Esophagus squamous epithelium (tissue), 5 donors: ENCODE data around the gene GSAP. TPM values are rescaled to one million over a fixed set of nuclear protein-coding genes. Genes with fewer than 3 reads are reported as not detected.

Experiments
- DNase-seq: peaks from one replicate; lab custom pipeline; 2025; lab: John Stamatoyannopoulos, UW
- H3K27ac ChIP-seq, 4 donors: fragments of 200-600 bp; sonication (generic); one replicate each; pipeline ENCODE4 v1.5.1; 2016 to 2019; ENCODE audit warnings: mild to moderate bottlenecking in 1 of 4
- H3K27me3 ChIP-seq, 4 donors: fragments of 200-600 bp; sonication (generic); 1 replicate in 3 of 4; 2 replicates in 1 of 4; pipeline versions ENCODE4 v1.5.1 to v1.6.0; 2017 to 2021; ENCODE audit warnings: antibody characterized with exemption in 1 of 4
- H3K36me3 ChIP-seq, 3 donors: fragments of 200-600 bp; sonication (generic); one replicate each; pipeline ENCODE4 v1.5.1; 2016 to 2019
- H3K4me1 ChIP-seq, 3 donors: fragments of 200-600 bp; sonication (generic); one replicate each; pipeline ENCODE4 v1.5.1; 2017 to 2019
- H3K4me3 ChIP-seq, 4 donors: fragments of 200-600 bp; sonication (generic); 1 replicate in 3 of 4; 2 replicates in 1 of 4; pipeline ENCODE4 v1.5.1; 2016 to 2019; ENCODE audit warnings: mild to moderate bottlenecking in 2 of 4, moderate library complexity in 1 of 4
- H3K9me3 ChIP-seq, 3 donors: fragments of 200-600 bp; sonication (generic); one replicate each; pipeline ENCODE4 v1.5.1; 2016 to 2019
- POLR2A ChIP-seq, 4 donors: fragments of 450-650 bp; IDR thresholded peaks; one replicate each; pipeline ENCODE4 v1.6.1; 2017; ENCODE audit warnings: antibody characterized with exemption in 4 of 4, mild to moderate bottlenecking in 4 of 4, moderate library complexity in 3 of 4
- WGBS, 2 donors: methylation state at CpG; one replicate each; pipeline ENCODE4 v1.1.5; 2018; 5-methylcytosine and 5-hydroxymethylcytosine counted together
- intact Hi-C: fragments of 100-400 bp; cut with DNase I; formaldehyde crosslinking; loops from one replicate; pipeline ENCODE4 v1.15.0; 2022
- total RNA-seq, 4 donors: library from RNA; depleted of rRNA; stranded (reverse); fragments of >200 nt; gene quantifications; one replicate each; pipeline ENCODE4 v1.1.0, GENCODE V29; 2016
- TF ChIP-seq, protein P1 (sequence below), 6 experiments: fragments of 450-650 bp in 4 of 6; fragments of 200-600 bp in 2 of 6; sonication (generic) in 2 of 6; IDR thresholded peaks; one replicate each; pipeline ENCODE4 v1.5.1; 2016 to 2019; ENCODE audit warnings: antibody characterized with exemption in 6 of 6, mild to moderate bottlenecking in 4 of 6, moderate library complexity in 4 of 6
- donor health status: DM: yes; HTN: yes; CAD: no.

The GSAP gene
- total RNA-seq, 4 donors from 2014 or later, result 5.7 to 22.5 (median 10.8) TPM

DNA sequence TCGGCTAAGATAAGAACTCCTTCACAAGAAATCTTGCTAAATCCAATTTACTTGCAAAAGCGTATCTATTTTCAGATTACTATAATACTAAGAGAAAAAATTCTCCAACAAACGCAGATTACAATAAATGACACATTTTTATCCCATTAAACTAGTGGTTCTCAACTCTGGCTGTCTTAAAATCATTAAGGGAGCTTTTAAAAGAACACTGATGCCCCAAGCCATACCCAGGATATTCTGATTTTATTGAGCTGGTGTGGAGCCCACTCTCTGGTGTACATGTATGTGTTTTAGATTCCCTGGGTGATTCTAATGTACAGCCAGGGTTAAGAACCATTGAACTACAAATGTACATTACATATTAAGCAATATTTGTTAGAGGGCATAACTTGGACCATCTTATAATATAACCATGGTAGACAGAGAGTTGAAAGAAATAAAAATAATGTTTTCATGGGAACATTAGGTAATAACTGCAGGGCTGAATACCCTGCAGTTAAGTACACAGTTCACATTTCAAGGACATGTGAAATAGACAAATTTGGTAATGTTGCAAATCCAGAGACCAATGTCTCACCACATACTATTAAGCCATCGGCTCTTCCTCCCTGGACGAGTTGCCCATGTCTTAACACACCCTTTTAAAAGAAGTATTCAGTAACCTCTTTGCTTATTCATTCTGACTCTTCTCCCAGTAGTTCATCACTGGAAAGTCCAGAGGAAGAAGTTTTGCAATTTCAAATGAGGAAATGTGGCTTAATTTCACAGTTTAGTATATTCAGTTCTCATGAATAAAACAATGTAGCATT lies 6.2 kb downstream of the GSAP start:
- no peaks in the 10 kb centered on the region for H3K36me3 ChIP-seq
- TF ChIP-seq, protein P1, sequence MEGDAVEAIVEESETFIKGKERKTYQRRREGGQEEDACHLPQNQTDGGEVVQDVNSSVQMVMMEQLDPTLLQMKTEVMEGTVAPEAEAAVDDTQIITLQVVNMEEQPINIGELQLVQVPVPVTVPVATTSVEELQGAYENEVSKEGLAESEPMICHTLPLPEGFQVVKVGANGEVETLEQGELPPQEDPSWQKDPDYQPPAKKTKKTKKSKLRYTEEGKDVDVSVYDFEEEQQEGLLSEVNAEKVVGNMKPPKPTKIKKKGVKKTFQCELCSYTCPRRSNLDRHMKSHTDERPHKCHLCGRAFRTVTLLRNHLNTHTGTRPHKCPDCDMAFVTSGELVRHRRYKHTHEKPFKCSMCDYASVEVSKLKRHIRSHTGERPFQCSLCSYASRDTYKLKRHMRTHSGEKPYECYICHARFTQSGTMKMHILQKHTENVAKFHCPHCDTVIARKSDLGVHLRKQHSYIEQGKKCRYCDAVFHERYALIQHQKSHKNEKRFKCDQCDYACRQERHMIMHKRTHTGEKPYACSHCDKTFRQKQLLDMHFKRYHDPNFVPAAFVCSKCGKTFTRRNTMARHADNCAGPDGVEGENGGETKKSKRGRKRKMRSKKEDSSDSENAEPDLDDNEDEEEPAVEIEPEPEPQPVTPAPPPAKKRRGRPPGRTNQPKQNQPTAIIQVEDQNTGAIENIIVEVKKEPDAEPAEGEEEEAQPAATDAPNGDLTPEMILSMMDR (IDR thresholded peaks at IDR 0.05), result no peak
- no peak for TF ChIP-seq POLR2A (IDR thresholded peaks at IDR 0.05)
- WGBS, 2 donors, result 50 to 62% methylated on average over 5 of the region's 5 CpGs
- H3K27me3 ChIP-seq, result no peaks in the 10 kb centered on the region
- H3K9me3 ChIP-seq, result no peaks in the 10 kb centered on the region
- DNase-seq, result no peak
- H3K4me1 ChIP-seq, result peaks cover 0 to 40% (median 5%) of the 10 kb centered on the region in 3 donors
- intact Hi-C loops, result no loop called here
- peak overlapping the region; percentile 53 to 78 (median 71) for H3K27ac ChIP-seq
- no peak overlapping the region for H3K4me3 ChIP-seq

DNA sequence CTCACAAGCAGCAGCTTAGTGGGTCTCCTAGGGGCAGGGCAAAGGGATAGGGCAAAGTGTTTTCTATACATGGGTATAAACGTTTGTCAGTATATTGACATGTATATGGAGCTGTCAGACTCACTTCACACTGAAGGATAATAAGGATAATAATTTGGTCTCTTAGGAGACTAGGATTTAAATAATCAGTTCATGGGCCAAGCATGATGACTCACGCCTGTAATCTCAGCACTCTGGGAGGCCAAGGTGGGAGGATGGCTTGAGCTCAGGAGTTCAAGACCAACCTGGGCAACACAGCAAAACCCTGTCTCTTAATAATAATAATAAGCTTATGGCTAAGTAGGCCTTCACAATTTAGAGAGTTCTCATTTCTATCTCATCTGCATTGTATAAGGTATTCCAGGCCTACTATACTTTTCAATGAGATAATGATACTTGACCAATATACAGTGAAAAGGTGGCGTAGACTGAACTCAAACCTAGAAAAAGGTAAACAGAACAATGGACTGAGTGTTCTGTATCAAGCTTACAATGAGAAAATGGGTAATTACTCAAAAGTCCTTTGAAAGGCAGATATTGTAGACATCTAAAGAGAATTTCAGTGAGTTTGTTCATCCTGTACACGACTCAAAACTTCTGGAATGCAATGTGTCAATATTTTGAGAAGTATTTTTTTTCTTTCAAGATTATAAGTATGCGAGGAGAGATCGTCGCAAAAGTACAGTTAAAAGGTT lies 7.0 kb downstream of the GSAP start:
- H3K36me3 ChIP-seq, result no peaks in the 10 kb centered on the region
- 50 to 57% methylated on average over 7 of the region's 7 CpGs for WGBS, 2 donors
- H3K27me3 ChIP-seq, result no peaks in the 10 kb centered on the region
- DNase-seq, result no peak
- no peaks in the 10 kb centered on the region for H3K9me3 ChIP-seq
- H3K4me1 ChIP-seq, result peaks cover 0 to 34% (median 5%) of the 10 kb centered on the region in 3 donors
- intact Hi-C loops, result no loop called here
- H3K27ac ChIP-seq, result peak overlapping the region; percentile 53 to 78 (median 71)
- no peak overlapping the region for H3K4me3 ChIP-seq
- TF ChIP-seq, protein P1 (IDR thresholded peaks at IDR 0.05), result no peak
- TF ChIP-seq POLR2A (IDR thresholded peaks at IDR 0.05), result no peak

DNA sequence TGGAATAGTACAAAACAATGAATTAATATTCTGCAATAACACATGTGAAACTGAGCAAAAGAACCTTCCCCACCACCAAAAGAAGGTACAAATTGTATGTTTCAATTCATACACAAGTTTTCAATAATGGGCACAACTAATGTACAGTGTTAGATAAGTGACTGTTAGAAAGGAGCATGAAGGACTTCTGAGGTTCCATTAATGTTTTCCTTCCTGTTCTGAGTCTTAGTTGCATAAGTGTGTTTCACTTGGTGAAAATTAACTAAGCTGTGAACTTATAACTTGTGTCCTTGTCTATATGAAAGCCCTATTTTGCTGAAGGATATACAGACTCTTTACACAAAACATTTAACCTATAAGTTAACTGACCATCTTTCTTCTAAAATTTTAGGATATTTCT lies 8.2 kb downstream of the GSAP start:
- H3K27me3 ChIP-seq, result no peaks in the 10 kb centered on the region
- H3K36me3 ChIP-seq, result no peaks in the 10 kb centered on the region
- H3K9me3 ChIP-seq, result no peaks in the 10 kb centered on the region
- H3K4me1 ChIP-seq, result peaks cover 0 to 30% (median 5%) of the 10 kb centered on the region in 3 donors
- DNase-seq, result no peak
- H3K4me3 ChIP-seq, result no peak overlapping the region
- TF ChIP-seq, protein P1 (IDR thresholded peaks at IDR 0.05), result no peak
- no peak for TF ChIP-seq POLR2A (IDR thresholded peaks at IDR 0.05)
- H3K27ac ChIP-seq, result no peak overlapping the region
- intact Hi-C loops, result no loop called here

DNA sequence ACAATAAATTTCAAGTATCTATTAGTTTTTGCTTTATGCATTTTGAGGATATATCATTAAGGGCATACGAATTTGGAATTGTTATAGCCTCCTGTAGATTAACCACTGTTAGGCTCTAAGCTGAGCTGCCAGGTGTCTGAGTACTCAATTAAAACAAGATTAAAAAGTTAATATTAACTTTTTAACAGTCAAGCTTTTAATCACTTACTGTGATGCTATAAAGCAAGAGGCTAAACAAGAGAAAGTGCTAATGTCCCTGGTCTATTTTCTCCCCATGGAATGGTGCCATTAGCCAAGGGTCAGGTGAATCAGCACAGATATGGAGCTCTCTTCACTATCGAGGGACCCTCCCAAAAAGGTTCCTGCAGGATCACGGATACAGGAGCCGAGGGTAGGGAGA lies 9.7 kb downstream of the GSAP start:
- Histone ChIP-seq H3K36me3 (no peaks in the 10 kb centered on the region), H3K9me3 (no peaks in the 10 kb centered on the region), H3K4me1 (peaks cover 0 to 25% (median 5%) of the 10 kb centered on the region in 3 donors), H3K27ac (no peak overlapping the region), H3K27me3 (no peaks in the 10 kb centered on the region), H3K4me3 (no peak overlapping the region)
- intact Hi-C loops, result no loop called here
- DNase-seq, result no peak
- no peak for TF ChIP-seq POLR2A (IDR thresholded peaks at IDR 0.05)
- TF ChIP-seq, protein P1 (IDR thresholded peaks at IDR 0.05), result no peak
- 79 to 83% methylated on average over 4 of the region's 4 CpGs for WGBS, 2 donors

DNA sequence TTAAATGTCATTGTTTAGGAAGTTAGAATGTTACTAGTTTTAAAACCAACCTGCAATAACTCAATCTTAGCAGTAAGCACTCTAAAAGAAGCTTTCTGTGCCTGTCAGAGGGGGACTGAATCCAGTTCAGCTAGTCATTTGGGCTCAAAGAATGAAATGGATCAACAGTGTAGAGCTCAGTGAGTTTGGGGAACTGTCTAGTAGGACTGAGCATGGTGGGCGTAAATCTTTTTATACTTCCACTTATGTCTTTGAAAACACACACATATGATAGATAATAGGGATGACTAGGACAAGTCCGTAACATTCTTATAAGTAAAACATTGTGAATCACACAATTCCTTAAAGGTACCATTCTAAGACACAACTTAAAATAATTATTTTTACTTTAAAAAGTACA lies 11.5 kb downstream of the GSAP start:
- H3K4me1 ChIP-seq, result peaks cover 0 to 7% (median 0%) of the 10 kb centered on the region in 3 donors
- no peaks in the 10 kb centered on the region for H3K27me3 ChIP-seq
- no peaks in the 10 kb centered on the region for H3K36me3 ChIP-seq
- H3K27ac ChIP-seq, result no peak overlapping the region
- TF ChIP-seq, protein P1 (IDR thresholded peaks at IDR 0.05), result no peak
- TF ChIP-seq POLR2A (IDR thresholded peaks at IDR 0.05), result no peak
- H3K9me3 ChIP-seq, result no peaks in the 10 kb centered on the region
- DNase-seq, result no peak
- 86 to 91% methylated on average over 2 of the region's 2 CpGs for WGBS, 2 donors
- intact Hi-C loops, result no loop called here
- H3K4me3 ChIP-seq, result no peak overlapping the region
